K562 (cell line): Measurements from ENCODE around the gene SCUBE1.

ENCODE experiments used
- CTCF ChIP-seq, 3 experiments: IDR thresholded peaks in 2 of 3; conservative IDR thresholded peaks in 1 of 3; 2 replicates each; pipeline ENCODE4 v1.5.1; 2011 to 2012; ENCODE audit warnings: low read length in 3 of 3, mild to moderate bottlenecking in 3 of 3, control low read depth in 2 of 3, improper control_type of control experiment in 1 of 3, inconsistent platforms in 1 of 3, low read depth in 1 of 3, mixed read lengths in 1 of 3, moderate library complexity in 1 of 3; ENCODE audit not compliant: insufficient read depth in 2 of 3
- DPF2 ChIP-seq: fragments of 450-650 bp; IDR thresholded peaks from 2 replicates; pipeline ENCODE4 v1.6.1; 2016
- EP300 ChIP-seq: IDR thresholded peaks from 2 replicates; pipeline ENCODE4 v1.6.1; 2012; ENCODE audit warnings: low read length, improper control_type of control experiment
- EZH2 ChIP-seq: IDR thresholded peaks from 2 replicates; pipeline ENCODE4 v1.6.1; 2012; ENCODE audit warnings: low read depth, mild to moderate bottlenecking, inconsistent platforms, low read length, borderline replicate concordance
- FOXP4 ChIP-seq: sonication (generic); formaldehyde crosslinking; IDR thresholded peaks from 2 replicates; pipeline ENCODE4 v1.8.0; 2022; ENCODE audit warnings: mild to moderate bottlenecking, missing genetic modification reagents, borderline replicate concordance
- HBP1 ChIP-seq: fragments of 450-650 bp; formaldehyde crosslinking; IDR thresholded peaks from 2 replicates; pipeline ENCODE4 v1.4.0; 2022; ENCODE audit warnings: missing genetic modification characterization
- PREB ChIP-seq: sonication (generic); formaldehyde crosslinking; IDR thresholded peaks from 2 replicates; pipeline ENCODE4 v1.8.1; 2023; ENCODE audit warnings: mild to moderate bottlenecking, missing genetic modification reagents
- PRPF4 ChIP-seq: fragments of 200-400 bp; formaldehyde crosslinking; IDR thresholded peaks from one replicate; pipeline ENCODE4 v1.6.1; 2017; ENCODE audit warnings: low read length, low read depth, mild to moderate bottlenecking; ENCODE audit not compliant: insufficient read depth, poor library complexity, severe bottlenecking
- SP2 ChIP-seq: IDR thresholded peaks from 2 replicates; pipeline ENCODE4 v1.6.1; 2011; ENCODE audit warnings: mild to moderate bottlenecking, low read depth, low read length, moderate library complexity; ENCODE audit not compliant: poor library complexity, severe bottlenecking; ENCODE audit errors: extremely low read depth
- TCF7L2 ChIP-seq: fragments of 150-350 bp; IDR thresholded peaks from 2 replicates; pipeline ENCODE4 v1.6.1; 2016; ENCODE audit warnings: low read depth, mild to moderate bottlenecking, low read length, moderate library complexity

- TF ChIP-seq CTCF (IDR thresholded peaks at IDR 0.05 in 2 of 3, conservative IDR thresholded peaks at IDR 0.05 in 1 of 3; ENCODE audit: insufficient read depth in 2 of 3, low read depth in 1 of 3, low read length in 3 of 3) (no peak), PRPF4 (no peak), HBP1 (no peak), FOXP4 (no peak), EZH2 (no peak), DPF2 (no peak), EP300 (no peak), PREB (CRISPR knock-in tag) (no peak), TCF7L2 (no peak), SP2 (no peak)
Observed at GRCh38 chr22:43242627-43243026, 100.5 kb downstream of the SCUBE1 start.
